ENCODE measurements around the gene NUPR1. TPM values are rescaled to one million over a fixed set of nuclear protein-coding genes. Genes with fewer than 3 reads are reported as not detected.

The NUPR1 gene
- total and polyA plus RNA-seq, 8 donors, result 4.2 to 251 (median 74.9) TPM

- DNase-seq, result no peak
- Histone ChIP-seq H3K36me3 (no peaks in the 10 kb centered on the region), H3K4me1 (peaks cover 0 to 29% (median 18%) of the 10 kb centered on the region in 4 donors), H3K27ac (no peak overlapping the region), H3K27me3 (no peaks in the 10 kb centered on the region), H3K4me3 (no peak overlapping the region), H3K9me3 (no peaks in the 10 kb centered on the region)
- intact Hi-C loops (cut with DNase I; ENCODE audit: low total_unique reads), result no loop called here
- TF ChIP-seq EP300 (IDR thresholded peaks at IDR 0.05) (no peak), CTCF (IDR thresholded peaks at IDR 0.05) (no peak), POLR2AphosphoS5 (IDR thresholded peaks at IDR 0.05) (no peak), POLR2A (IDR thresholded peaks at IDR 0.05) (no peak)
- 66 to 77% (median 74%) methylated on average over 5 to 6 of the region's 6 CpGs for WGBS, 5 donors
Observed at GRCh38 chr16:28524681-28525171, 14.0 kb downstream of the NUPR1 start.

- no peak for DNase-seq
- Histone ChIP-seq H3K4me1 (peaks cover 0 to 22% (median 12%) of the 10 kb centered on the region in 4 donors), H3K4me3 (no peak overlapping the region), H3K27ac (no peak overlapping the region), H3K36me3 (no peaks in the 10 kb centered on the region), H3K27me3 (no peaks in the 10 kb centered on the region), H3K9me3 (no peaks in the 10 kb centered on the region)
- no peak for TF ChIP-seq POLR2AphosphoS5 (IDR thresholded peaks at IDR 0.05)
- TF ChIP-seq EP300 (IDR thresholded peaks at IDR 0.05), result no peak
- no peak for TF ChIP-seq CTCF (IDR thresholded peaks at IDR 0.05)
- no peak for TF ChIP-seq POLR2A (IDR thresholded peaks at IDR 0.05)
- WGBS, 5 donors, result 81 to 88% (median 83%) methylated on average over 11 of the region's 11 CpGs
- intact Hi-C loops (cut with DNase I; ENCODE audit: low total_unique reads), result no loop called here
Observed at GRCh38 chr16:28522792-28523191, 16.0 kb downstream of the NUPR1 start.

- Histone ChIP-seq H3K4me1 (peaks cover 0 to 22% (median 7%) of the 10 kb centered on the region in 4 donors), H3K9me3 (no peaks in the 10 kb centered on the region), H3K27me3 (no peaks in the 10 kb centered on the region), H3K36me3 (no peaks in the 10 kb centered on the region), H3K4me3 (no peak overlapping the region), H3K27ac (no peak overlapping the region)
- 89 to 93% (median 90%) methylated on average over 6 of the region's 6 CpGs for WGBS, 5 donors
- intact Hi-C loops (cut with DNase I; ENCODE audit: low total_unique reads), result no loop called here
- no peak for DNase-seq
- no peak for TF ChIP-seq EP300 (IDR thresholded peaks at IDR 0.05)
- no peak for TF ChIP-seq POLR2A (IDR thresholded peaks at IDR 0.05)
- TF ChIP-seq POLR2AphosphoS5 (IDR thresholded peaks at IDR 0.05), result no peak
- no peak for TF ChIP-seq CTCF (IDR thresholded peaks at IDR 0.05)
Observed at GRCh38 chr16:28521436-28521835, 17.3 kb downstream of the NUPR1 start.

DNA sequence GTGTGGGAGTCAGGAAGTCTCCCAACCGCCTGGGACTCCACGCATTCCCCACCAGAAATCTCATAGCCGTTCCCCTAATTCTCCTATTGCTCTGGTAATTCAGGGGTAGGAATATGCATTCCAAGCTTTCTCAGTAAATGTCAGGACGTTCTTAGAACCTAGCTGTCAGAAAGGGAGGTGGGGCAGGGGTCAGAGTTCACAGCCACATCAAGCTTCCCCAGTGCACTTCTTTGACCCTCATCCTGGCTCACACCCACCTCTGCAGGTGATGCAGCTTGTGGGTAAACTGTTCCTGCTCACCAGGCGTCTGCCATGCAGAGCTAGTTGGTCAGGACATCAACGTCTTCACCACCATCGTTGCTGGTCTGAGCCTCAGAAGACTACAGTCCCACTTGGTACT, 18.1 kb downstream of the NUPR1 start:
- Histone ChIP-seq H3K27ac (no peak overlapping the region), H3K4me3 (no peak overlapping the region), H3K36me3 (no peaks in the 10 kb centered on the region), H3K4me1 (peaks cover 0 to 18% (median 4%) of the 10 kb centered on the region in 4 donors), H3K9me3 (no peaks in the 10 kb centered on the region), H3K27me3 (no peaks in the 10 kb centered on the region)
- 73 to 83% (median 77%) methylated on average over 7 of the region's 7 CpGs for WGBS, 5 donors
- intact Hi-C loops (cut with DNase I; ENCODE audit: low total_unique reads), result no loop called here
- DNase-seq, result no peak
- TF ChIP-seq POLR2AphosphoS5 (IDR thresholded peaks at IDR 0.05), result no peak
- TF ChIP-seq POLR2A (IDR thresholded peaks at IDR 0.05), result no peak
- TF ChIP-seq CTCF (IDR thresholded peaks at IDR 0.05), result no peak
- no peak for TF ChIP-seq EP300 (IDR thresholded peaks at IDR 0.05)

Data from stomach (tissue), 9 donors.